Left lung (tissue), 10 donors: ENCODE results near the gene PRDM7. TPM values are rescaled to one million over a fixed set of nuclear protein-coding genes. Genes with fewer than 3 reads are reported as not detected.

Experiments
- ATAC-seq: fragments of 200-7000 bp; cut with Tn5 transposase; one replicate; pipeline ENCODE4 v1.9.1; 2020; ENCODE audit warnings: moderate library complexity
- DNase-seq, 4 donors: peaks; one replicate each; pipeline ENCODE4 v3.0.0-alpha.2; 2013 to 2020
- H3K27ac ChIP-seq, 2 donors: fragments of 200-600 bp; sonication (generic) in 1 of 2; one replicate each; pipeline versions ENCODE4 v1.5.0 to v1.8.0; 2020 to 2021
- H3K27me3 ChIP-seq, 2 donors: fragments of 200-600 bp; sonication (generic) in 1 of 2; one replicate each; pipeline versions ENCODE4 v1.5.0 to v1.8.0; 2020 to 2021
- H3K36me3 ChIP-seq, 2 donors: fragments of 200-600 bp; sonication (generic) in 1 of 2; one replicate each; pipeline versions ENCODE4 v1.5.0 to v1.8.0; 2020 to 2021
- H3K4me1 ChIP-seq, 2 donors: fragments of 200-600 bp; one replicate each; pipeline ENCODE4 v1.8.0; 2021
- H3K4me3 ChIP-seq, 2 donors: fragments of 200-600 bp; sonication (generic) in 1 of 2; one replicate each; pipeline versions ENCODE4 v1.5.0 to v1.8.0; 2020 to 2021; ENCODE audit warnings: mild to moderate bottlenecking in 1 of 2
- H3K9me3 ChIP-seq, 2 donors: fragments of 200-600 bp; sonication (generic) in 1 of 2; one replicate each; pipeline versions ENCODE4 v1.5.0 to v1.8.0; 2020 to 2021
- intact Hi-C, 2 donors: fragments of 100-400 bp; cut with DNase I; formaldehyde crosslinking; loops; one replicate each; pipeline versions ENCODE4 v1.11.2 to v1.14.2; 2022
- polyA plus RNA-seq, 6 donors: library from polyadenylated mRNA; unstranded; fragments of 120-200 nt; gene quantifications; one replicate each; pipeline ENCODE4 v1.2.1, GENCODE V29; 2013; ENCODE audit not compliant: insufficient read length in 6 of 6
- total RNA-seq, 2 donors: library from RNA; stranded (reverse); fragmentation: NEBNext Ultra II Directional; extraction: Animal tissue kit (Norgen Biotek cat#: 25700); gene quantifications; one replicate each; pipeline ENCODE4 v1.2.1, GENCODE V29; 2021
- TF ChIP-seq, protein P1 (sequence below), 2 donors: fragments of 200-600 bp; sonication (generic) in 1 of 2; IDR thresholded peaks; one replicate each; pipeline versions ENCODE4 v1.5.0 to v1.8.0; 2021; ENCODE audit warnings: antibody characterized with exemption in 2 of 2
- donor health status: DM: no; HTN: yes; CAD: no.
- donor health status: DM: no; HTN: no; CAD: no.

PRDM7 gene
- total and polyA plus RNA-seq, 8 donors, result 0.45 to 1.1 (median 0.83) TPM; not detected in 2

GRCh38 chr16:90046122-90046970 is 30.8 kb downstream of the PRDM7 start:
- H3K9me3 ChIP-seq, result no peaks in the 10 kb centered on the region
- peaks cover 0 to 25% of the 10 kb centered on the region in 2 donors for H3K27me3 ChIP-seq
- intact Hi-C loops, result no loop called here
- peak overlapping the region; percentile 33 to 43 for H3K4me3 ChIP-seq
- no peak for DNase-seq
- TF ChIP-seq, protein P1, sequence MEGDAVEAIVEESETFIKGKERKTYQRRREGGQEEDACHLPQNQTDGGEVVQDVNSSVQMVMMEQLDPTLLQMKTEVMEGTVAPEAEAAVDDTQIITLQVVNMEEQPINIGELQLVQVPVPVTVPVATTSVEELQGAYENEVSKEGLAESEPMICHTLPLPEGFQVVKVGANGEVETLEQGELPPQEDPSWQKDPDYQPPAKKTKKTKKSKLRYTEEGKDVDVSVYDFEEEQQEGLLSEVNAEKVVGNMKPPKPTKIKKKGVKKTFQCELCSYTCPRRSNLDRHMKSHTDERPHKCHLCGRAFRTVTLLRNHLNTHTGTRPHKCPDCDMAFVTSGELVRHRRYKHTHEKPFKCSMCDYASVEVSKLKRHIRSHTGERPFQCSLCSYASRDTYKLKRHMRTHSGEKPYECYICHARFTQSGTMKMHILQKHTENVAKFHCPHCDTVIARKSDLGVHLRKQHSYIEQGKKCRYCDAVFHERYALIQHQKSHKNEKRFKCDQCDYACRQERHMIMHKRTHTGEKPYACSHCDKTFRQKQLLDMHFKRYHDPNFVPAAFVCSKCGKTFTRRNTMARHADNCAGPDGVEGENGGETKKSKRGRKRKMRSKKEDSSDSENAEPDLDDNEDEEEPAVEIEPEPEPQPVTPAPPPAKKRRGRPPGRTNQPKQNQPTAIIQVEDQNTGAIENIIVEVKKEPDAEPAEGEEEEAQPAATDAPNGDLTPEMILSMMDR (IDR thresholded peaks at IDR 0.05), result no peak
- H3K4me1 ChIP-seq, result peaks cover 12 to 13% of the 10 kb centered on the region in 2 donors
- H3K36me3 ChIP-seq, result peaks cover 0 to 23% of the 10 kb centered on the region in 2 donors
- ATAC-seq, result no peak
- no peak overlapping the region for H3K27ac ChIP-seq

- intact Hi-C loops, result no loop called here
Measured at GRCh38 chr16:90044111-90044551, 33.0 kb downstream of the PRDM7 start.

DNA sequence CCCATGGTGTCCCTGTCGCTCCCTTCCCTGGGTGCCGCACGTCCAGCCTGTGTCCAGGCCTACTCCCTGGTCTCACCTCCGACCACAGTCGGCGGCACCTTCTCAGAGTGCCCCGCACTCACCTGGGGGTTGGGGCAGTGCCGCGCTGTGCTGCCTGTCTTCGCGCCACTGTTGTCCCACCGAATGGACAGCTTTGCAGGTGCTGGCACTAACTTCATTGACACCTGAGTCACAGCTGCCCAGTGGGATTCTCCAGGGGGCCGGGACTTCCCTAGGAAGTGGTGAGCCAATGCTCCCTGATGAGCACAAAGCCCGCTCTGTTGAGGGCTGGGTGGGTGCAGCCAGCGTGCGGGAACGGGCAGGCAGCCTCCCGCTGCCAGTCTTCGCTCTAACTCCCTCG is 33.6 kb downstream of the PRDM7 start:
- ATAC-seq, result no peak
- TF ChIP-seq, protein P1 (IDR thresholded peaks at IDR 0.05), result no peak
- H3K9me3 ChIP-seq, result no peaks in the 10 kb centered on the region
- intact Hi-C loops, result no loop called here
- no peak for DNase-seq
- H3K4me3 ChIP-seq, result no peak overlapping the region
- no peak overlapping the region for H3K27ac ChIP-seq
- H3K4me1 ChIP-seq, result peaks cover 12 to 13% of the 10 kb centered on the region in 2 donors
- H3K27me3 ChIP-seq, result peaks cover 0 to 22% of the 10 kb centered on the region in 2 donors
- H3K36me3 ChIP-seq, result peaks cover 0 to 50% of the 10 kb centered on the region in 2 donors

More at GRCh38 chr16:90044111-90044551, 33.0 kb downstream of the PRDM7 start:
- peaks cover 0 to 25% of the 10 kb centered on the region in 2 donors for H3K27me3 ChIP-seq
- no peak overlapping the region for H3K27ac ChIP-seq
- H3K4me3 ChIP-seq, result no peak overlapping the region
- TF ChIP-seq, protein P1 (IDR thresholded peaks at IDR 0.05), result no peak
- H3K36me3 ChIP-seq, result peaks cover 0 to 44% of the 10 kb centered on the region in 2 donors
- H3K4me1 ChIP-seq, result peaks cover 12 to 13% of the 10 kb centered on the region in 2 donors
- ATAC-seq, result peak; percentile 73
- H3K9me3 ChIP-seq, result no peaks in the 10 kb centered on the region
- peak in 2 of 4 donors; percentile 67 to 82 for DNase-seq

DNA sequence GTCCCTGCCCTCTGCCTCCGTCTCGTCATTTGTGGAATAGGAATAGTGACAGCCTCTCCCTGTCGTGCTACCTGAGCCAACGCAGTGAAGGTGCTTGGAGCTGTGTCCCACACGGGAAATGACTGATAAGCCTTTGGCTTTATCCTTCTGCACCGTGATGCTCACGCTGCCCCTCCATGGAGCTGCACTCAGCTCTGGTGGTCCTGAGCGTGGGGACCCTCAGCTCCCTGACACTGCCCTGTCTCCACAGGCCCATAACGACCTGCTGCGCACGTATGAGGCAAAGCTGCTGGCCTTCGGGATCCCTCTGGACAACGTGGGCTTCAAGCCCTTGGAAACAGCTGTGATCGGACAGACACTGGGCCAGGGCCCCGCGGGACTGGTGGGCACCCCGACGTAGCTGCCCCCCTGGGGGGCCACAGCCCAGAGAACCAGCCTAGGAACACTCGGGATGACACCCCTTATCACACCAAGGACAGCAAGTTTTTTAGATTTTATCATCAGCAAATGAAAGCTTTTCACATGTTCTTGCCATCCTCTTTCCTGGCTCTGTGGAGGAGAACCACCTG is 34.1 kb downstream of the PRDM7 start:
- Histone ChIP-seq H3K27me3 (peaks cover 0 to 17% of the 10 kb centered on the region in 2 donors), H3K36me3 (peaks cover 0 to 55% of the 10 kb centered on the region in 2 donors), H3K4me1 (peaks cover 12 to 13% of the 10 kb centered on the region in 2 donors), H3K9me3 (no peaks in the 10 kb centered on the region), H3K4me3 (no peak overlapping the region), H3K27ac (no peak overlapping the region)
- no peak for ATAC-seq
- intact Hi-C loops, result no loop called here
- DNase-seq, result peak in 1 of 4 donors; percentile 66
- TF ChIP-seq, protein P1 (IDR thresholded peaks at IDR 0.05), result no peak

GRCh38 chr16:90041896-90042473 is 35.1 kb downstream of the PRDM7 start:
- Histone ChIP-seq H3K36me3 (peaks cover 0 to 65% of the 10 kb centered on the region in 2 donors), H3K27me3 (peaks cover 0 to 10% of the 10 kb centered on the region in 2 donors), H3K4me3 (no peak overlapping the region), H3K9me3 (no peaks in the 10 kb centered on the region), H3K27ac (no peak overlapping the region), H3K4me1 (peaks cover 8% of the 10 kb centered on the region in 2 donors)
- intact Hi-C loops, result no loop called here
- DNase-seq (peak in 1 of 4 donors; percentile 41), ATAC-seq (no peak)
- TF ChIP-seq, protein P1 (IDR thresholded peaks at IDR 0.05), result no peak
